ENCODE measurements around the gene HEPHL1. TPM values are rescaled to one million over a fixed set of nuclear protein-coding genes. Genes with fewer than 3 reads are reported as not detected.

HEPHL1 gene
- total and polyA plus RNA-seq, 2 experiments from 2014 or later: 0.07 to 0.21 TPM

DNA sequence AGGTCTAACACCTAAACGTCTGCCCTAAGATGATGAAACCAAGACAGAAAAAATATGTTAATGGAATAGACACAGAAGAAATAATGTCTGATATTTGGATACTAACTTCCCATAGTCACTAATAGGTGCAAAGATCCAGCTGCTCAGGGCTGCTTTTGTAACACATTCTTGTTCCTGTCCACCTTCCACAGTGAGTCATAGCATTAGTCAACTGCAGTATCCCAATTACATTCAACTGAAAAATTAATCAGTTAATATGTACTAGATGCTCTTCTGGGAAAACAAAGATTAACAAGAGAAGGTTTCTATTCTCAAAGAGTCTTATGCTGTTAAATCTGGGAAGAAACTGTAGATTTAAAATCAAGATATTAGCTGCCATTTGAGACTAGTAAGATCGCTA lies 47.6 kb downstream of the HEPHL1 start (continued):
- TF ChIP-seq, protein P1, sequence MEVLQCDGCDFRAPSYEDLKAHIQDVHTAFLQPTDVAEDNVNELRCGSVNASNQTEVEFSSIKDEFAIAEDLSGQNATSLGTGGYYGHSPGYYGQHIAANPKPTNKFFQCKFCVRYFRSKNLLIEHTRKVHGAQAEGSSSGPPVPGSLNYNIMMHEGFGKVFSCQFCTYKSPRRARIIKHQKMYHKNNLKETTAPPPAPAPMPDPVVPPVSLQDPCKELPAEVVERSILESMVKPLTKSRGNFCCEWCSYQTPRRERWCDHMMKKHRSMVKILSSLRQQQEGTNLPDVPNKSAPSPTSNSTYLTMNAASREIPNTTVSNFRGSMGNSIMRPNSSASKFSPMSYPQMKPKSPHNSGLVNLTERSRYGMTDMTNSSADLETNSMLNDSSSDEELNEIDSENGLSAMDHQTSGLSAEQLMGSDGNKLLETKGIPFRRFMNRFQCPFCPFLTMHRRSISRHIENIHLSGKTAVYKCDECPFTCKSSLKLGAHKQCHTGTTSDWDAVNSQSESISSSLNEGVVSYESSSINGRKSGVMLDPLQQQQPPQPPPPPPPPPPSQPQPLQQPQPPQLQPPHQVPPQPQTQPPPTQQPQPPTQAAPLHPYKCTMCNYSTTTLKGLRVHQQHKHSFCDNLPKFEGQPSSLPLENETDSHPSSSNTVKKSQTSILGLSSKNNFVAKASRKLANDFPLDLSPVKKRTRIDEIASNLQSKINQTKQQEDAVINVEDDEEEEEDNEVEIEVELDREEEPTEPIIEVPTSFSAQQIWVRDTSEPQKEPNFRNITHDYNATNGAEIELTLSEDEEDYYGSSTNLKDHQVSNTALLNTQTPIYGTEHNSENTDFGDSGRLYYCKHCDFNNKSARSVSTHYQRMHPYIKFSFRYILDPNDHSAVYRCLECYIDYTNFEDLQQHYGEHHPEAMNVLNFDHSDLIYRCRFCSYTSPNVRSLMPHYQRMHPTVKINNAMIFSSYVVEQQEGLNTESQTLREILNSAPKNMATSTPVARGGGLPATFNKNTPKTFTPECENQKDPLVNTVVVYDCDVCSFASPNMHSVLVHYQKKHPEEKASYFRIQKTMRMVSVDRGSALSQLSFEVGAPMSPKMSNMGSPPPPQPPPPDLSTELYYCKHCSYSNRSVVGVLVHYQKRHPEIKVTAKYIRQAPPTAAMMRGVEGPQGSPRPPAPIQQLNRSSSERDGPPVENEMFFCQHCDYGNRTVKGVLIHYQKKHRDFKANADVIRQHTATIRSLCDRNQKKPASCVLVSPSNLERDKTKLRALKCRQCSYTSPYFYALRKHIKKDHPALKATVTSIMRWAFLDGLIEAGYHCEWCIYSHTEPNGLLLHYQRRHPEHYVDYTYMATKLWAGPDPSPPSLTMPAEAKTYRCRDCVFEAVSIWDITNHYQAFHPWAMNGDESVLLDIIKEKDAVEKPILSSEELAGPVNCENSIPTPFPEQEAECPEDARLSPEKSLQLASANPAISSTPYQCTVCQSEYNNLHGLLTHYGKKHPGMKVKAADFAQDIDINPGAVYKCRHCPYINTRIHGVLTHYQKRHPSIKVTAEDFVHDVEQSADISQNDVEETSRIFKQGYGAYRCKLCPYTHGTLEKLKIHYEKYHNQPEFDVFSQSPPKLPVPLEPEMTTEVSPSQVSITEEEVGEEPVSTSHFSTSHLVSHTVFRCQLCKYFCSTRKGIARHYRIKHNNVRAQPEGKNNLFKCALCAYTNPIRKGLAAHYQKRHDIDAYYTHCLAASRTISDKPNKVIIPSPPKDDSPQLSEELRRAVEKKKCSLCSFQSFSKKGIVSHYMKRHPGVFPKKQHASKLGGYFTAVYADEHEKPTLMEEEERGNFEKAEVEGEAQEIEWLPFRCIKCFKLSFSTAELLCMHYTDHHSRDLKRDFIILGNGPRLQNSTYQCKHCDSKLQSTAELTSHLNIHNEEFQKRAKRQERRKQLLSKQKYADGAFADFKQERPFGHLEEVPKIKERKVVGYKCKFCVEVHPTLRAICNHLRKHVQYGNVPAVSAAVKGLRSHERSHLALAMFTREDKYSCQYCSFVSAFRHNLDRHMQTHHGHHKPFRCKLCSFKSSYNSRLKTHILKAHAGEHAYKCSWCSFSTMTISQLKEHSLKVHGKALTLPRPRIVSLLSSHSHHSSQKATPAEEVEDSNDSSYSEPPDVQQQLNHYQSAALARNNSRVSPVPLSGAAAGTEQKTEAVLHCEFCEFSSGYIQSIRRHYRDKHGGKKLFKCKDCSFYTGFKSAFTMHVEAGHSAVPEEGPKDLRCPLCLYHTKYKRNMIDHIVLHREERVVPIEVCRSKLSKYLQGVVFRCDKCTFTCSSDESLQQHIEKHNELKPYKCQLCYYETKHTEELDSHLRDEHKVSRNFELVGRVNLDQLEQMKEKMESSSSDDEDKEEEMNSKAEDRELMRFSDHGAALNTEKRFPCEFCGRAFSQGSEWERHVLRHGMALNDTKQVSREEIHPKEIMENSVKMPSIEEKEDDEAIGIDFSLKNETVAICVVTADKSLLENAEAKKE (CRISPR knock-in tag; IDR thresholded peaks at IDR 0.05): no peak

DNA sequence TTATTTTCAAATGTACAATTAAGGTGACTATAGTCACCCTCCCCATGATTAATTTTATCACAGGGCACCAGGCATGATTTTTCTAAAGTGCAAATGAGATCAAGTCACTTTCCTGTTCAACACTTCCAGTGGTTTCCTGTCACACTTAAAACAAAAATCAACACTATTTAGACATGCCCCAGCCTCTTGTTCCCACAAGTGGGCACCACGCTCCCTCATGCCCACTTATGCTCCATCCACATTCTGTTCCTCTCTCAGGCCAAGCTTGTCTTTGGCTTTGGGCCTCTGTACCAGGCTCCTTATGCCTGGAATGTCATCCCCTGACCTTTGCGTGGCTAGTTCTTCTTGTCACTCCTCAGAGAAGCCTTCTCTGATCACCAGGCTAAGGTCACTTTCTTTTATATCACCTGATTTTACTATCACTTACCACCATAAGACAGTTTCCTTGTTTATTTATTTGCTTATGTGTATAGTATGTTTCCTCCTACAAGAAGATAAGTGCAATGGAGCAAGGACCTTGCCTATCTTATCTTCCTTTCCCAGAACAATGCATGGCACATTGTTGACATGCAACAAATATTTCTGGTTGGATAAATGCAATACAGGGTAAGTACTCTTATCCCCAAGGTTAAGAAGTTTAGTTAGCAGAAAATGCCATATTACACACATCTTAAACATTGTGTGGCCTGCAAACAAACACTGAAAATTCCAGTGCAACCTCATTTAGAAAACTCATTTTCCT lies 56.6 kb downstream of the HEPHL1 start:
- Histone ChIP-seq H3K9me2 (ENCODE audit: insufficient read depth) (peaks cover 8% of the 10 kb centered on the region), H3K4me3 (no peak overlapping the region), H3K27ac (ENCODE audit: low read depth) (no peak overlapping the region), H3F3A (replicated peaks; ENCODE audit: low read depth) (no peaks in the 10 kb centered on the region), H3K4me1 (ENCODE audit: insufficient read depth) (no peaks in the 10 kb centered on the region), H3K79me2 (replicated peaks; ENCODE audit: insufficient read depth) (no peaks in the 10 kb centered on the region), H3K27me3 (ENCODE audit: insufficient read depth) (no peaks in the 10 kb centered on the region), H3K36me3 (ENCODE audit: insufficient read depth) (no peaks in the 10 kb centered on the region), H4K20me1 (replicated peaks; ENCODE audit: insufficient read depth) (no peaks in the 10 kb centered on the region), H2AFZ (no peak overlapping the region), H3K4me2 (no peak overlapping the region)
- Mint-ChIP-seq H3K27me3 (ENCODE audit: insufficient read depth, low read depth, poor library complexity) (peaks cover 6% of the 10 kb centered on the region), H3K4me3 (no peak overlapping the region), H3K4me1 (no peaks in the 10 kb centered on the region), H3K36me3 (ENCODE audit: low read depth) (no peaks in the 10 kb centered on the region), H3K27ac (no peak overlapping the region), H3K9me3 (no peaks in the 10 kb centered on the region)
- no peak for ATAC-seq
- DNase-seq (ENCODE audit: low spot score): no peak
- TF ChIP-seq, protein P2, sequence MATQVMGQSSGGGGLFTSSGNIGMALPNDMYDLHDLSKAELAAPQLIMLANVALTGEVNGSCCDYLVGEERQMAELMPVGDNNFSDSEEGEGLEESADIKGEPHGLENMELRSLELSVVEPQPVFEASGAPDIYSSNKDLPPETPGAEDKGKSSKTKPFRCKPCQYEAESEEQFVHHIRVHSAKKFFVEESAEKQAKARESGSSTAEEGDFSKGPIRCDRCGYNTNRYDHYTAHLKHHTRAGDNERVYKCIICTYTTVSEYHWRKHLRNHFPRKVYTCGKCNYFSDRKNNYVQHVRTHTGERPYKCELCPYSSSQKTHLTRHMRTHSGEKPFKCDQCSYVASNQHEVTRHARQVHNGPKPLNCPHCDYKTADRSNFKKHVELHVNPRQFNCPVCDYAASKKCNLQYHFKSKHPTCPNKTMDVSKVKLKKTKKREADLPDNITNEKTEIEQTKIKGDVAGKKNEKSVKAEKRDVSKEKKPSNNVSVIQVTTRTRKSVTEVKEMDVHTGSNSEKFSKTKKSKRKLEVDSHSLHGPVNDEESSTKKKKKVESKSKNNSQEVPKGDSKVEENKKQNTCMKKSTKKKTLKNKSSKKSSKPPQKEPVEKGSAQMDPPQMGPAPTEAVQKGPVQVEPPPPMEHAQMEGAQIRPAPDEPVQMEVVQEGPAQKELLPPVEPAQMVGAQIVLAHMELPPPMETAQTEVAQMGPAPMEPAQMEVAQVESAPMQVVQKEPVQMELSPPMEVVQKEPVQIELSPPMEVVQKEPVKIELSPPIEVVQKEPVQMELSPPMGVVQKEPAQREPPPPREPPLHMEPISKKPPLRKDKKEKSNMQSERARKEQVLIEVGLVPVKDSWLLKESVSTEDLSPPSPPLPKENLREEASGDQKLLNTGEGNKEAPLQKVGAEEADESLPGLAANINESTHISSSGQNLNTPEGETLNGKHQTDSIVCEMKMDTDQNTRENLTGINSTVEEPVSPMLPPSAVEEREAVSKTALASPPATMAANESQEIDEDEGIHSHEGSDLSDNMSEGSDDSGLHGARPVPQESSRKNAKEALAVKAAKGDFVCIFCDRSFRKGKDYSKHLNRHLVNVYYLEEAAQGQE (IDR thresholded peaks at IDR 0.05; ENCODE audit: unreplicated experiment): no peak
- TF ChIP-seq STAT1 (IDR thresholded peaks at IDR 0.05; ENCODE audit: unreplicated experiment): no peak
- TF ChIP-seq, protein P1 (CRISPR knock-in tag; IDR thresholded peaks at IDR 0.05): no peak
- TF ChIP-seq NANOG (IDR thresholded peaks at IDR 0.05; ENCODE audit: borderline replicate concordance): no peak
